HG02642 (cell line): ENCODE data around the gene BPIFB4.
"Not testable (repeated sequence)": the region's sequence is repeated elsewhere in the genome, so short reads cannot be mapped to it uniquely, and the experiment has no call there.

Experiments used
- ATAC-seq: cut with Tn5 transposase; IDR thresholded peaks from one replicate; pipeline ENCODE4 v1.9.1; 2021; ENCODE audit warnings: mild to moderate bottlenecking; ENCODE audit not compliant: unreplicated experiment, poor library complexity

Gene BPIFB4

GRCh38 chr20:33112547-33113386 lies 33.3 kb downstream of the BPIFB4 start:
- no peak for ATAC-seq

DNA sequence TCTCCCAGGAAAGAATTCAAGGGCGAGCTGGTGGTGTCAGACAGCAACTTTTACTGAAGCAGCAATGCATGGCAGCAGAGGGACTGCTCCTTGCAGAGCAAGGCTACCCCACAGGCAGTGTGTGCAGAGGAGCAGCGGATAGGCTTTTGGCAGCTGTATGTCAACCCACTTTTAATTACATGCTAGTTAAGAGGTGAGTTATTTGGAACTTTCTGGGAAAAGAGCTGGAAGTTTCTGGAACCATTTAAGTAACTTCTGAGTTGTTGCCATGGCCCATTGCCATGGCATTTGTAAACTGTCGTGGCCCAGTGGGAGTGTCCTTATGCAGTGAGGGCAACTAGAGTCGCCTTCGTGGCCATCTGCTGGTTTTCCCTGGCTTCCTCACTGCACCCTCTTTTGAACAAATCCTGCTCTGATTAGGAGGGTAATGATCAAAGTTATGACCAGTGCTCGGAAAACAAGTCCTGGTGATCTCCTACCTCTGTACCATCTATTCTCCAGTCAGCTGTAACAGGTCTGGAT lies 34.0 kb downstream of the BPIFB4 start:
- no peak for ATAC-seq

- ATAC-seq, result not testable (repeated sequence)
These were observed 36.1 kb downstream of the BPIFB4 start for GRCh38 chr20:33115501-33115900.

- peak; percentile 48 for ATAC-seq
These were observed 40.6 kb downstream of the BPIFB4 start for GRCh38 chr20:33119725-33120720.

DNA sequence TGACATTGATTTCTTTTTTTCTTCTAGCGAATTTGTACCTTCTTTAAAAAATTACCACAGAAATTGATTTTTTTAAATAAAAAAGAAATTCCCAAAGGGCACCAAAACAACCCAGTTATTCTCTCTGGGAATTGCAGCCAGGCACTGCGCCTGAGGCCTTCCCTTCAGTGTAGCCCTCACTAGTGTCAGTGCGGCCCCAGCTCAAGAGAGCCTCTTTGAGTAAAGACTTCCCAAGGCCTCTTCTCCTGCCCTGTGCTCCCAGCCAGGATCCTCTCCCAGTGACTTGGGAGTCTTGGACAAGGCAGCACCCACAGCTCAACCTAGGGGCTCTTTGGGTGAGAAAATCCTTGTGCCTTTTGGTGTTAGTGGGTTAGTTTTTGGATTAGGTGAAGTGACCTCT lies 41.5 kb downstream of the BPIFB4 start:
- ATAC-seq, result no peak

DNA sequence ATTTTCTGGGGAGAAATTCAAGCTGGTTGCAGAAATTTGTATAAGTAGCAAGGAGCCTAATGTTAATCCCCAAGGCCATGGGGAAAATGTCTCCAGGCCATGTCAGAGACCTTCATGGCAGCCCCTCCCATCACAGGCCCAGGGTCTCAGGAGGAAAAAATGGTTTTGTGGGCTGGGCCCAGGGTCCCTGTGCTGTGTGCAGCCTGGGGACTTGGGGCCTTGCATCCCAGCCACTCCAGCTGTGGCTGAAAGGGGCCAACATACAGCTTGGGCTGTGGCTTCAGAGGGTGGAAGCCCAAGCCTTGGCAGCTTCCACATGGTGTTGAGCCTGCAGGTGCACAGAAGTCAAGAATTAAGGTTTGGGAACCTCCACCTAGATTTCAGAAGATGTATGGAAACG lies 42.9 kb downstream of the BPIFB4 start:
- not testable (repeated sequence) for ATAC-seq

DNA sequence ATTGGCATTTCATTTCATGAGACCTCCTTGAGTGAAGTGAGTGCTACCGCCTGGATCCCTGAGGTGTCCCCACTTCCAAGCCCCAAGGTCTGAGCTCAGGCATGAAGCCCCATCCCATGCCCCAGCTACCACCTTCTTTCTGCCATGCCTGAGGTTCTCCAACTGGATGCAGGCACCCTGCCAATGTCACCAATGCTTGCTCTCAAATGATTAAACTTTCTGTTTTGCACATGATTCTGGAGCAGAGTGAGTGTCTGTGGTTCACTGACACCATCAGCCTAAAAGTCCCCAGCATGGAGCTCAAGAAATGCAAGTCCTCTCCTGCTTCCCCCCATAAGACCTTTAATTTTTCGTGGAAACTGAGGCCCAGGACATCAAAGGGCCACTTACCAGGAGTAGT lies 44.8 kb downstream of the BPIFB4 start:
- ATAC-seq, result no peak

- ATAC-seq, result no peak
These were observed 45.6 kb downstream of the BPIFB4 start for GRCh38 chr20:33124994-33125393.

- ATAC-seq, result no peak
These were observed 46.5 kb downstream of the BPIFB4 start for GRCh38 chr20:33125983-33126382.

GRCh38 chr20:33127422-33128097 lies 48.1 kb downstream of the BPIFB4 start:
- no peak for ATAC-seq

DNA sequence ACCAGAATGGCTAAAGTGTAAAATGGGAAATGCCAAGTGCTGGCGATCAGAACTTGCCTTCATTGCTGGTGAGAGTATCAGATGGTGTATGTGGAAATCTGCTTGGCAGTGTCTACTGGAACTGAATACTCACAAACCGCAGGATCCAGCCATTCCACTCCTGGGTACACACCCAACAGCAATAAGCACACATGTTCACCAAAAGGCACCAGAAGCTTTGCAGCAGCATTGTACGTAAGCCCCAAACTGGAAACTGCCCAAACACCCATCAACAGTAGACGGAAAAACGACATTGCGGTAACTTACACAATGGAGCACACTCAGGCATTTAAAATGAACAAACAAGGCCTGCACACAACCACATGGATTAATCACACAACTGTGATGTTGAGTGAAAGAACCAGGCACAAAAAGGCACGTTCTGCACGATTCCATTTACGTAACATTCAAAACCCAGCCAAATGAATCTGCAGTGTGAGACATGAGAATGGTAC lies 51.2 kb downstream of the BPIFB4 start:
- ATAC-seq, result no peak

DNA sequence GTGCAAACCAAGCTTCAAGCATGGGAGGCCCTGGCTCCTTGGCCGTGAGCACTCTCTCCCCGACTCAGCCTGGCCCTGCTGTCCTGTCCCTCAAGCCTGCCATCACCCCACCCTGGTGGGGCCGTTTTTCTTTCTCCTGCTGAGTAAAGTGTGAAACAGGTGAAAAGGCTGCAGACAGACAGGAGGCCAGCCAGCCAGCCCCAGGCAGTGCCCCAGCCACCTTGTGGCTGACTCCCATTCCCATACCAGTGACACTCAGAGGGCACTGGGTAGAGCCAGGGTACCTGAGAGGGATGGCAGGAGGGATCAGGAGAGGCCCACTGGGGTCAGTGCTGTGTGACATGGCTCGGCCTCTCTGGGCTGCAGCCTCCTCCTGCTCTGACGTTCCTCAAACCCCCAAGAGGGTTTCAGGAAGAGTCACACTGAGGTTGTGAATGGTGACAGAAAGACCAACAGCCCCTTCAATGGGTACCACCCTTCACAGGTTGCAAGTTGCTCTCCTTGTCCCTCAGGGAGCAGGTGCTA lies 52.6 kb downstream of the BPIFB4 start:
- ATAC-seq, result no peak

DNA sequence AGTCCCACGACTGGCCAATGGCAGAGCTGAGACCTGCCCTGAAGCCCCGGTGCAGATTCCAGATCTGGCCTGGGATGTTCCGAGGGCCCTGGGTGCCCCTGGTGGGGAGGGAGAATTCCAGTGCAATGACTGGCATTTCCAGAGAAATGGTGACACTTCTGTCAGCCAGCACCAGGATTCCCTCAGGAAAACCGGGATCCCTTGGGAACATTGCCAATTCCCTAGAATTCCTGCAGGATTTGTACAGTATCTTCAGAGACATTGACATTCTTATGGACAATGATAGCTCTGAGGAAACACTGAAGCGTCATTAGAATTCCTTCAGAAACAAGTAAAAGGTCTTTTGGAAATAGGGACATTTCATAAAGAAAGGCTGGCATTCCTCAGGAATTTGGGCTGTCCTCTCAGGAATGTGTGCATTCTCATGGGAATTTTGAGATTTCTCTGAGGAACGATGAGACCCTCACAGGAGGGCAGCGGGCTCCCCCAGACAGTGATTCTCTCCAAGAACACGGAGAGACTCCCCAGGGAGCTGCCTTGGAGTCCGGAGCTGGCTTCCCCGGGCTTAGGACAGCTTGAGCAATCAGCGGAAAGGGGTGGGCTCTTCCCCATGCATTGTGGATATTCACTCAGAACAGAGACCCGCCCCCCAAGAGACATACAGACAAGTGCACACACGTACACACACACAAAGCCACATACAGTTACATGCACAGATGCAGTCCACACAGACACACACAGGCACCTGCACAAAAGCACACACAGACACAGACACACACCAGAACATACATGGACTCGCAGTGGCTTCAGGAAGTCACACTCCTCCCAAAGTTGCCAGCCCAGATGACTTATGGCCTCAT lies 53.3 kb downstream of the BPIFB4 start:
- ATAC-seq, result no peak

- ATAC-seq, result no peak
These were observed 54.0 kb downstream of the BPIFB4 start for GRCh38 chr20:33133373-33133941.

DNA sequence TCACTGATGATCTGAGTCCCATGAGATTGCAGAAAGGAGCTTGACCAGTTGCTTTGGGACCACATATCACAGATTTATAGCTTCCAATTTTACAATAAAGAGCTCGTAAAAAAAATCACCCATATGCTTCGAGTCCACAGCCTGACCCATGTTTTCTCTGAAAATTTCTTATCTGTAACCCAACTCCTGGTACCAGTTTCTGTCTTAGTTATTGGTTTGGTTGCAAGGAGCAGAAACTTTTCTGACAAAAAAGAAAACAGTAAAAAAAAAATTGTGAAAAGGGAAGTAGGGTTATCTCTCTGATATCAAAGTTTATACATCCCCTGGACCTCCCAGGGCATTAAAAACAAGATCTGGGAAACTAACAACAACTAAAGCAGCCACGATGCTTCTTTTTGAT lies 57.8 kb downstream of the BPIFB4 start:
- no peak for ATAC-seq

DNA sequence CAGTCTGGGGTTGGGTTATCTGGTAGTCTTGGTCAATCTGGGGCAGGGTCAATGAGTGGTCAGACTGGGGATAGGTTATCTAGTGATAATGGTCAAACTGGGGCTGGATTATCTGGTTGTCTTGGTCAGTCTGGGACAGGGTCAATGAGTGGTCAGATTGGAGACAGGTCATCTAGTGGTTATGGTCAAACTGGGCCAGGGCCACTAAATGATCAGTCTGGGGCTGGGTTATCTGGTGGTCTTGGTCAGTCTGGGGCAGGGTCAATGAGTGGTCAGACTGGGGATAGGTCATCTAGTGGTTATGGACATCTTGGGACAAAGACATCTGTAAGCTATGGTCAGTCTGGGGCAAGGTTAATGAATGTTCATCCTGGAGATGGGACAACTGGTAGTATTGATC lies 60.0 kb downstream of the BPIFB4 start:
- ATAC-seq, result no peak

DNA sequence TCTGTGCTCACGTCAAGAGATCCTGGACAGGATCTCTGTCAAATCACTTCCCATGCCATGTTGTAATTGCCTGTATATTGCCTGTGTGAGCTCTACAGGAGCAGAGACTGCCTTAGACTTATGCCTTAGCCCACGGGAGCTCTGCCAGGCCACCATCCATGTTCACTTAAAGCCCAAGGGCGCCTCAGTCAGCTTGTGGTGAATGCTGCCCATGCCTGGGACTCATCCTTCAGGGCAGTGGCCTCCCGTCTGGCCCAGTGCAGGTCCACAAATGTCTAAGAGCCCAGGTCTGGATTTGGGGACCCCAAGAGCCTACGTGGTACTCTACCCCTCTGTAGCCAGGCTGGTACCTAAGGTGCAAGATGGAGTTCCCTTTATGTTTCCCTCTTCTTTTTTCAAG lies 66.1 kb downstream of the BPIFB4 start:
- ATAC-seq, result no peak

GRCh38 chr20:33147299-33147698 lies 67.9 kb downstream of the BPIFB4 start:
- no peak for ATAC-seq

DNA sequence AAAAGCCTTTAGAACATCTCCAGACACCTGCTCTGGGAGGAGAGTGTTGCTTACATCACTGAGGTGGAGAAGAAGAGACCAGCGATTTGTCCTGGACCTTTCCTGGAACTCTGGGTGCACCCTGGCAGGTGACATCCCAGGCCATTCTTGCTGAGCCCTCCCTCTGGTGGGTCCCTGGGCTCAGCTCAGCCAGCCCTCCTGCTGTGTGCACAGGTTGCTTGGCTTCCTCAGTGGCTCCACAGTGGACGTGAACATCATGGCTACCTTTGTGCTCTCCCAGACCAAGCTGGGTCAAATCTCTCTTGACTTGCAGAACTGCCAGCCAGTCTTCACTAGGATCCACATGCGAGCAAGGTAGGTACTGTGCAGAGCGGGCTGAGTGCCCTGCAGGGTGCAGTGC lies 68.6 kb downstream of the BPIFB4 start:
- no peak for ATAC-seq
